Erythroblast (primary cell): ENCODE measurements around the gene ALPI.

ENCODE experiments used
- GATA1 ChIP-seq: IDR thresholded peaks from 2 replicates; pipeline ENCODE4 v1.6.1; 2011; ENCODE audit warnings: low read depth, mild to moderate bottlenecking, control low read depth, low read length, moderate library complexity
- POLR2A ChIP-seq: IDR thresholded peaks from 2 replicates; pipeline ENCODE4 v1.6.1; 2011; ENCODE audit warnings: mild to moderate bottlenecking, low read length

DNA sequence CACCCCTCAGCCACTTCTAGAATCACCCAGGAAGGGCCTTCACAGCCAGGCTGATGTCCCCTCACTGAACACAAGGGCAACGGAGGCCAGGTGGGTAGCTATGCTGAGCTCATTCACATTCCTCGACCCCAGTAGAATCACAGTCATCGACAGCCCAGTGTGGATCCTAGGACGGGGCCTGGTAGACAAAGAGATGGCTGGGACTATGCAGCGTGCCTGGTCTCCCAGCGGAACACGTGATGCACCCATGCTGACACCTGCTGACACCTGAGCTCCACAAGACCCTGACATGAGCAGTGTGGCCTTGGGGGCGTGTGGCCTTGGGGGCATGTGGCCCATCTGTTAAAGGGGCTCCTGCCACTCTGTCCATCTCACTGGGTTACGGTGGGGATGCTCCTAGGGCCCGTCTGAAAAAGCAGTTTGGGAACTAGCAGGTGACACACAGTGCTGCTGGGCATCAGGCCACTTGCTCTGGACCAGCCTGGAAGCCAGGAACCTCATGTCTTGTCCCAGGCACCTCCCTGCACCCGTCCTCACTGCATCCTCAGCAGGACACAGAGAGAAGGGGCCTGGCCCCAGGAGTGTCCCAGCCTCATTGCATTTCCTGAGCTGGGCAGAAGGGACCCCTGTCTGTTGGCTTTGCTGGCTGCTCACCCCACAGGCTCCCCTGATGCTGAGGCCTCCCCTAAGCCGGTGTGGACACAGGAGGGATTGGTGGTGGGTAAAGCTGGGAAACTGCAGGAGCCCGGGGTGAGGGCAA, 22.0 kb downstream of the ALPI start:
- TF ChIP-seq POLR2A (no peak), GATA1 (no peak)
